ENCODE results near the gene FIZ1.

Gene FIZ1

GRCh38 chr19:55605637-55606470 is 6.5 kb upstream of the FIZ1 start, which contains the start of gene ZNF865:
Gene ZNF865, plus strand, starts transcription at chr19:55605647. Its CDS starts 7,972 bp downstream, at chr19:55613619.
- peak; percentile 90 for TF ChIP-seq CTCF (conservative IDR thresholded peaks at IDR 0.05; ENCODE audit: low read length)
- DNase-seq (ENCODE audit: low read depth) = peak; percentile 81
- H3K4me3 ChIP-seq (ENCODE audit: low read length) = peak within 1 kb of the TSS; percentile 91

GRCh38 chr19:55605207-55605636 is 5.9 kb upstream of the FIZ1 start:
- peak; percentile 92 for DNase-seq (ENCODE audit: low read depth)
- peak overlapping the region; percentile 91 for H3K4me3 ChIP-seq (ENCODE audit: low read length)
- TF ChIP-seq CTCF (conservative IDR thresholded peaks at IDR 0.05; ENCODE audit: low read length) = no peak

- no peak overlapping the region for H3K4me3 ChIP-seq (ENCODE audit: low read length)
- no peak for TF ChIP-seq CTCF (conservative IDR thresholded peaks at IDR 0.05; ENCODE audit: low read length)
Observed at GRCh38 chr19:55603581-55604292, 4.4 kb upstream of the FIZ1 start.

GRCh38 chr19:55603115-55603514 is 3.8 kb upstream of the FIZ1 start:
- no peak for TF ChIP-seq CTCF (conservative IDR thresholded peaks at IDR 0.05; ENCODE audit: low read length)
- no peak overlapping the region for H3K4me3 ChIP-seq (ENCODE audit: low read length)
- DNase-seq (ENCODE audit: low read depth) = no peak

More at GRCh38 chr19:55603581-55604292, 4.4 kb upstream of the FIZ1 start:
- DNase-seq (ENCODE audit: low read depth) = no peak

- no peak overlapping the region for H3K4me3 ChIP-seq (ENCODE audit: low read length)
- no peak for DNase-seq (ENCODE audit: low read depth)
Observed at GRCh38 chr19:55602104-55603001, 3.0 kb upstream of the FIZ1 start.

More at GRCh38 chr19:55602104-55603001, 3.0 kb upstream of the FIZ1 start:
- no peak for TF ChIP-seq CTCF (conservative IDR thresholded peaks at IDR 0.05; ENCODE audit: low read length)
